Suprapubic skin (tissue), 3 donors: Measurements from ENCODE around the gene CACNA1D.

Experiments
- CTCF ChIP-seq, 2 donors: fragments of 200-600 bp in 1 of 2; fragments of 450-650 bp in 1 of 2; sonication (generic) in 1 of 2; IDR thresholded peaks; one replicate each; pipeline ENCODE4 v1.5.1; 2016 to 2019; ENCODE audit warnings: antibody characterized with exemption in 2 of 2, mild to moderate bottlenecking in 1 of 2, moderate library complexity in 1 of 2
- POLR2A ChIP-seq, 2 donors: fragments of 450-650 bp; IDR thresholded peaks; one replicate each; pipeline ENCODE4 v1.6.1; 2017; ENCODE audit warnings: antibody characterized with exemption in 2 of 2, mild to moderate bottlenecking in 2 of 2, moderate library complexity in 2 of 2

- TF ChIP-seq CTCF (IDR thresholded peaks at IDR 0.05) = no peak
- TF ChIP-seq POLR2A (IDR thresholded peaks at IDR 0.05) = no peak
These were observed 90.6 kb downstream of the CACNA1D start for GRCh38 chr3:53585049-53585448.
